Common myeloid progenitor, CD34-positive (primary cell): ENCODE measurements around the gene NKD2.

Experiments
- CTCF ChIA-PET: fragments of 350-600 bp; sonication (Branson Sonifier 250); formaldehyde crosslinking; loops from one replicate; lab custom pipeline; 2021; ENCODE audit warnings: antibody characterized with exemption; lab: Charles Lee
- POLR2A ChIA-PET: fragments of 350-600 bp; sonication (Branson Sonifier 250); formaldehyde crosslinking; loops from one replicate; lab custom pipeline; 2021; ENCODE audit warnings: antibody characterized with exemption; lab: Charles Lee
- DNase-seq, 3 donors: peaks; one replicate each; pipeline versions ENCODE4 v3.0.0 to v3.0.0-alpha.2; 2013
- H3K27ac ChIP-seq, 2 experiments: 1 replicate in 1 of 2; 2 replicates in 1 of 2; pipeline ENCODE4 v1.7.0; 2013; ENCODE audit warnings: inconsistent platforms in 2 of 2, low read length in 2 of 2, mild to moderate bottlenecking in 2 of 2, low read depth in 1 of 2, moderate library complexity in 1 of 2; ENCODE audit not compliant: severe bottlenecking in 2 of 2, insufficient read depth in 1 of 2, poor library complexity in 1 of 2
- H3K27me3 ChIP-seq, 5 experiments: replicated peaks in 2 of 5; 1 replicate in 3 of 5; 2 replicates in 2 of 5; pipeline versions ENCODE4 v1.6.1 to v1.7.0; 2013; ENCODE audit warnings: low read length in 4 of 5, mild to moderate bottlenecking in 2 of 5, moderate library complexity in 2 of 5, inconsistent platforms in 1 of 5; ENCODE audit not compliant: insufficient read depth in 5 of 5, control insufficient read depth in 4 of 5
- H3K36me3 ChIP-seq, 4 experiments: 1 replicate in 2 of 4; 2 replicates in 2 of 4; pipeline versions ENCODE4 v1.6.1 to v1.7.0; 2013; ENCODE audit warnings: low read length in 3 of 4, control low read depth in 1 of 4, mild to moderate bottlenecking in 1 of 4; ENCODE audit not compliant: control insufficient read depth in 4 of 4, insufficient read depth in 4 of 4
- H3K4me1 ChIP-seq, 4 experiments: 1 replicate in 3 of 4; 2 replicates in 1 of 4; pipeline versions ENCODE4 v1.6.1 to v1.7.1; 2013; ENCODE audit warnings: low read length in 3 of 4, mild to moderate bottlenecking in 3 of 4, control low read depth in 1 of 4, inconsistent platforms in 1 of 4, moderate library complexity in 1 of 4; ENCODE audit not compliant: control insufficient read depth in 4 of 4, insufficient read depth in 4 of 4; ENCODE audit errors: control extremely low read depth in 1 of 4
- H3K4me3 ChIP-seq, 7 experiments: 1 replicate in 4 of 7; 2 replicates in 3 of 7; pipeline versions ENCODE4 v1.5.1 to v1.7.0; 2013; ENCODE audit warnings: mild to moderate bottlenecking in 7 of 7, low read length in 6 of 7, moderate library complexity in 6 of 7, inconsistent platforms in 2 of 7, low read depth in 2 of 7, control low read depth in 1 of 7; ENCODE audit not compliant: insufficient read depth in 4 of 7, control insufficient read depth in 1 of 7; ENCODE audit errors: extremely low read depth in 1 of 7
- H3K9me3 ChIP-seq, 5 experiments: 1 replicate in 4 of 5; 2 replicates in 1 of 5; pipeline versions ENCODE4 v1.6.1 to v1.7.1; 2013; ENCODE audit warnings: low read length in 4 of 5, mild to moderate bottlenecking in 2 of 5, inconsistent platforms in 1 of 5, low read depth in 1 of 5, moderate library complexity in 1 of 5; ENCODE audit not compliant: control insufficient read depth in 4 of 5, insufficient read depth in 2 of 5; ENCODE audit errors: control extremely low read depth in 1 of 5
- WGBS: methylation state at CpG from one replicate; pipeline ENCODE4 v1.1.5; 2013; ENCODE audit not compliant: insufficient coverage; 5-methylcytosine and 5-hydroxymethylcytosine counted together

Gene NKD2

GRCh38 chr5:1033178-1033577, 24.6 kb downstream of the NKD2 start:
- Histone ChIP-seq H3K27me3 (no peaks in the 10 kb centered on the region), H3K9me3 (no peaks in the 10 kb centered on the region), H3K4me1 (no peaks in the 10 kb centered on the region), H3K27ac (no peak overlapping the region), H3K36me3 (no peaks in the 10 kb centered on the region), H3K4me3 (no peak overlapping the region)
- DNase-seq = no peak
- POLR2A ChIA-PET = no interaction called here
- CTCF ChIA-PET = interaction anchor here (1.5 kb wide), 1 partner anchor 13 kb away, joined by 3 read pairs; no protein-coding TSS in a partner anchor
- 94% methylated on average over 24 of the region's 26 CpGs for WGBS

- Histone ChIP-seq H3K4me1 (no peaks in the 10 kb centered on the region), H3K36me3 (no peaks in the 10 kb centered on the region), H3K4me3 (no peak overlapping the region), H3K9me3 (no peaks in the 10 kb centered on the region), H3K27me3 (no peaks in the 10 kb centered on the region), H3K27ac (no peak overlapping the region)
- no peak for DNase-seq
- CTCF ChIA-PET = interaction anchor here (1.5 kb wide), 1 partner anchor 14 kb away, joined by 3 read pairs; no protein-coding TSS in a partner anchor
- 95% methylated on average over 22 of the region's 29 CpGs for WGBS
- POLR2A ChIA-PET = interaction anchor here (0.6 kb wide), 1 partner anchor 37 kb away, joined by 3 read pairs; no protein-coding TSS in a partner anchor
These were observed 25.2 kb downstream of the NKD2 start for GRCh38 chr5:1033606-1034420.

- ChIA-PET CTCF (interaction anchor here (1.5 kb wide), 1 partner anchor 14 kb away, joined by 3 read pairs; no protein-coding TSS in a partner anchor), POLR2A (no interaction called here)
- no peaks in the 10 kb centered on the region for H3K9me3 ChIP-seq
- H3K4me1 ChIP-seq = no peaks in the 10 kb centered on the region
- H3K27me3 ChIP-seq = no peaks in the 10 kb centered on the region
- no peaks in the 10 kb centered on the region for H3K36me3 ChIP-seq
- no peak overlapping the region for H3K4me3 ChIP-seq
- DNase-seq = no peak
- H3K27ac ChIP-seq = no peak overlapping the region
- WGBS = 100% methylated on average over 10 of the region's 17 CpGs
These were observed 25.9 kb downstream of the NKD2 start for GRCh38 chr5:1034421-1034905.

- Histone ChIP-seq H3K4me1 (no peaks in the 10 kb centered on the region), H3K9me3 (no peaks in the 10 kb centered on the region), H3K27ac (no peak overlapping the region), H3K4me3 (no peak overlapping the region), H3K36me3 (no peaks in the 10 kb centered on the region), H3K27me3 (no peaks in the 10 kb centered on the region)
- WGBS = 92% methylated on average over 2 of the region's 2 CpGs
- ChIA-PET POLR2A (no interaction called here), CTCF (no interaction called here)
- DNase-seq = no peak
These were observed 26.4 kb downstream of the NKD2 start for GRCh38 chr5:1034986-1035385.

- no peak for DNase-seq
- 97% methylated on average over 23 of the region's 25 CpGs for WGBS
- Histone ChIP-seq H3K4me1 (no peaks in the 10 kb centered on the region), H3K27ac (no peak overlapping the region), H3K36me3 (no peaks in the 10 kb centered on the region), H3K27me3 (no peaks in the 10 kb centered on the region), H3K9me3 (no peaks in the 10 kb centered on the region), H3K4me3 (no peak overlapping the region)
- ChIA-PET CTCF (no interaction called here), POLR2A (no interaction called here)
These were observed 27.1 kb downstream of the NKD2 start for GRCh38 chr5:1035421-1036405.

GRCh38 chr5:1036504-1037122, 28.0 kb downstream of the NKD2 start:
- H3K9me3 ChIP-seq = no peaks in the 10 kb centered on the region
- 96% methylated on average over 17 of the region's 22 CpGs for WGBS
- H3K36me3 ChIP-seq = no peaks in the 10 kb centered on the region
- ChIA-PET POLR2A (no interaction called here), CTCF (no interaction called here)
- H3K4me1 ChIP-seq = no peaks in the 10 kb centered on the region
- no peak for DNase-seq
- no peak overlapping the region for H3K27ac ChIP-seq
- no peaks in the 10 kb centered on the region for H3K27me3 ChIP-seq
- H3K4me3 ChIP-seq = no peak overlapping the region
